HFF-Myc (cell line): ENCODE data around the gene SPRED2.

Source experiments
- DNase-seq: peaks from one replicate; pipeline ENCODE4 v3.0.0-alpha.2; 2011; ENCODE audit warnings: low read depth; ENCODE audit errors: extremely low read depth
- H3K4me3 ChIP-seq: replicated peaks from 2 replicates; pipeline ENCODE4 v1.5.1; 2011; ENCODE audit warnings: low read depth, mild to moderate bottlenecking, control low read depth, low read length
- CTCF ChIP-seq: IDR thresholded peaks from 2 replicates; pipeline ENCODE4 v1.5.1; 2012; ENCODE audit warnings: mild to moderate bottlenecking, low read depth, low read length, control low read depth; ENCODE audit errors: missing control alignments

SPRED2 gene

DNA sequence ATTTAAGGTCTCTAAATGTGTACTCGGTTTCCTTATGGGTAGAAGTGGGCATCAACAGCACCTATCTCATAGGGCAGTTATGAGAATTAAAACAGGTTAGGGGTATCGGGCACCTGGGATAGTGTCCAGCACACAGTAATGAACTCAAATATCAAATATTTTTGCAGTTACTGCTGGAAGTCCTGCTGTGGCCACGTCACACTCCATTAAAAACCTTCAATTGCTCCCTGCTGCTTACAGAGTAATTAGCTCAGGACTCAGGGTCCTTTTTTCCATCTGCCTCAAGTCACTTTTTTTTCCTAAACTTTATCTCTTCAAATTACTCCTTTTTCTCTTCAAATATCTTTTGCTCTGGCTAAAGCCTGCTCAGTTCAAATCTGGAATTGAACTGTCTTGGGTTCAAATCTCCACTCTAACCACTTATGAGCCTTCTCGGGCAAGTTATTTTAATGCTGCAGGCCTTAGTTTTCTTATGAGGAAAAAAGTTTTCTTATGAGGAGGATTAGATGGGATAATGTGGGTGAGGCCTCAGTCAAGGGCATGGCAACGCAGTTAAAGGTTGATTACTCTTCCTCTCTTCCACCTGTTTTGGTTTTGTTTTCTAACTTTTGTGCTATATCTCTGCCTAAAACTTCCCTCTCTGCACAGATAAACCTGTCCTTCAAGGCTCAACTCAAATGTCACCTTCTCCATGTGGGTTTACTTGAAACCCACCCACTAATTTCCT lies 36.6 kb downstream of the SPRED2 start:
- DNase-seq = no peak
- H3K4me3 ChIP-seq = no peak overlapping the region

GRCh38 chr2:65393743-65394422 lies 38.5 kb downstream of the SPRED2 start:
- DNase-seq = no peak
- TF ChIP-seq CTCF = no peak

More for the DNA sequence above, 36.6 kb downstream of the SPRED2 start:
- TF ChIP-seq CTCF = no peak

GRCh38 chr2:65393046-65393445 lies 39.4 kb downstream of the SPRED2 start:
- no peak for TF ChIP-seq CTCF
- no peak overlapping the region for H3K4me3 ChIP-seq

More at GRCh38 chr2:65393743-65394422, 38.5 kb downstream of the SPRED2 start:
- no peak overlapping the region for H3K4me3 ChIP-seq

DNA sequence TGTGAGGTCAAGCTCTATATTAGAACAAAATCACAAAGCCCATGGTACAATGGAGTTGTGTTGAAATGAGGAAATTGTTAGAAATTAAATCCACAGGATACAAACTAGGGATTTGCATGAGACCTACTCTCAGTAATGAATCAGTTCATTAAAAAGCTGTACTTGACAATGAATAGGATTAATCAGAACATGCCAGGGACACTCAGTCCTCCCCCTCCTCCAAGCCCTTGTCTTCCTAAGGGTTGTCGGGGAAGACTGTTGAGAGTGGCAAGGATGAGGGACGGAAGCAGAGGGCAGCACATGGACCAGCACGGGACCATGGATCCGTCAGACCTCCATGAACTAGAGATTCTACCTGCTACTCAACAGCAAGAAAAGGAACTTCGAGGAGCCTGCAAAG lies 39.8 kb downstream of the SPRED2 start:
- no peak overlapping the region for H3K4me3 ChIP-seq
- no peak for DNase-seq
- no peak for TF ChIP-seq CTCF

More at GRCh38 chr2:65393046-65393445, 39.4 kb downstream of the SPRED2 start:
- DNase-seq = no peak

GRCh38 chr2:65390134-65390533 lies 42.3 kb downstream of the SPRED2 start:
- no peak for DNase-seq
- no peak overlapping the region for H3K4me3 ChIP-seq

DNA sequence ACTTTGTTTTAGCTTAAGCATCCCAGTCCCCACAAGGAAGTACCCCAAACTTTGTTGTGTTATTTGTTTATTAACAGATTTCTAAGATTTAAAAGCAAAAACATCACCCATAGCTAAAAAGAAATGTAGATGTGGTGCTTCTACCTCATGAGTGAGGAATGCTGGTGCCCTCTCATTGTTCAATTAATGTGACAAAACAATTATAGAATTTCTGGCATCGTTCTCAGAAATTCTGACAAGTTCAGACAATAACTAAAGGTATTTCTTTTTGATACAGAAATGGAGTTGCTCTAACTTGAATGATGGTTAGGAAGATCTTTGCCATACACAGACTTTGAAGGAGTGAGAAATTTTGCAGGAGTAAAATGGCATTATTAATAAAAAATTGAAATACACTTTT lies 42.9 kb downstream of the SPRED2 start:
- TF ChIP-seq CTCF = no peak

More at GRCh38 chr2:65390134-65390533, 42.3 kb downstream of the SPRED2 start:
- no peak for TF ChIP-seq CTCF

More for the DNA sequence above, 42.9 kb downstream of the SPRED2 start:
- DNase-seq = no peak
- no peak overlapping the region for H3K4me3 ChIP-seq
